Stimulated activated memory B cell treated with anti-CD40 and anti-IgM and Interleukin-4, amounts not matched to agents 10 μg/mL and 1 μg/mL and 100 μg/mL, for 72 hours (primary cell): ENCODE data around the gene DCTD.

ENCODE experiments used
- ATAC-seq: fragments of 150-1000 bp; cut with Tn5 transposase; 2 replicates; pipeline ENCODE4 v1.10.0; 2021
- H3K27ac Mint-ChIP-seq: one replicate; pipeline ENCODE4 v1.8.0; 2022; ENCODE audit warnings: mild to moderate bottlenecking, mixed read lengths
- H3K27me3 Mint-ChIP-seq: one replicate; pipeline ENCODE4 v1.8.0; 2022; ENCODE audit warnings: mixed read lengths
- H3K36me3 Mint-ChIP-seq: one replicate; pipeline ENCODE4 v1.8.0; 2022; ENCODE audit warnings: mixed read lengths
- H3K4me1 Mint-ChIP-seq: one replicate; pipeline ENCODE4 v1.8.0; 2022; ENCODE audit warnings: mixed read lengths
- H3K4me3 Mint-ChIP-seq: one replicate; pipeline ENCODE4 v1.8.0; 2022; ENCODE audit warnings: mild to moderate bottlenecking, moderate library complexity, mixed read lengths
- H3K9me3 Mint-ChIP-seq: one replicate; pipeline ENCODE4 v1.8.0; 2022; ENCODE audit warnings: mixed read lengths

Gene DCTD

DNA sequence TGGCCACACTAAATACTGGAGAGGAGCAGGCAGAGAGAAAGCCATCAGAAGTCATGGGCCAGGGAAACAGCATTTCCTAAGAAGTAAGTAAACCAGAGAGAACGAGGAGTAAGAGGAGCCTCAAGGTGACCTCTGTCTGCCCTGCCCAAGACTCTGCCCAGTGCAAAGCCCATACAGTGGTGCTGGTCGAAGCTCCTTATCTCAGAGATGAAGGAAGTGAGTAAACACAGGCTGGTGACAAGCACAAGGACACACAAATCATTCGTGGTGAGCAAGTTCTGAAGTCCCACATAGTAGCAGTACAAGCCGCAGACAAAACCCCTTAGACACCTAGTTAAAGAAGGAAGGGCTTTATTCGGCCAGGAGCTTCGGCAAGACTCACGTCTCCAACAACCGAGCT lies 62.7 kb downstream of the DCTD start:
- Mint-ChIP-seq H3K27ac (no peak overlapping the region), H3K9me3 (peaks cover 14% of the 10 kb centered on the region), H3K4me1 (no peaks in the 10 kb centered on the region), H3K36me3 (peaks cover 24% of the 10 kb centered on the region), H3K27me3 (no peaks in the 10 kb centered on the region), H3K4me3 (no peak overlapping the region)
- no peak for ATAC-seq

DNA sequence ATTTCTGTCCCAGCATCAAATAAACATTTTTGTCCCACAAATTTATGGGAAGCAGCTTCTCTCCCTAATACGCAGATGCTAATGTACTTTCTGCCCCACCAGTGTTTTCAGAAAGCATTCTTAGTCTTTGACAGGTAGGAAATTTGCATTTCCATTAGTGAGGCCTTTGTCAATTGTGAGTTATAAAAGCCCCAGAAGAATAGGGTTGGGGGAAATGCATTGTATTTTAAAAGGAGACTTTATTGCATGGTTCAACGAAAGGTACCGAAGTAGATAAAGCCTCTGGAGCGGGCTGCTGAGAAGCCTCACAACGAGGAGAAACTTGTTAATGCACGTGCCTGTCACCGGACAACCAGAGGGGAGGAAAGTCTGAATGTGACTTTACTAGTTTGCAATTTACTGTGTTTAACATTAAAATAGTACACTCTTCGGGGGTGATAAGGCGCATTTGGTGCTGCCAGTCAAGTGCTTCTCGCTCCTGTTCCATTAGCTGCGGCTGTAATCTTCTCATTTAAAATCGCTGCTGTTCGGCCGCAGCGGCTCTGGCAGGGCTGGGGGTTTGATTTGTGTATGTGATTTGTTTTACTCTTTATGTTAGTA lies 63.4 kb downstream of the DCTD start:
- ATAC-seq: no peak
- Mint-ChIP-seq H3K36me3 (peaks cover 23% of the 10 kb centered on the region), H3K27ac (no peak overlapping the region), H3K9me3 (peaks cover 14% of the 10 kb centered on the region), H3K4me1 (no peaks in the 10 kb centered on the region), H3K4me3 (no peak overlapping the region), H3K27me3 (no peaks in the 10 kb centered on the region)

DNA sequence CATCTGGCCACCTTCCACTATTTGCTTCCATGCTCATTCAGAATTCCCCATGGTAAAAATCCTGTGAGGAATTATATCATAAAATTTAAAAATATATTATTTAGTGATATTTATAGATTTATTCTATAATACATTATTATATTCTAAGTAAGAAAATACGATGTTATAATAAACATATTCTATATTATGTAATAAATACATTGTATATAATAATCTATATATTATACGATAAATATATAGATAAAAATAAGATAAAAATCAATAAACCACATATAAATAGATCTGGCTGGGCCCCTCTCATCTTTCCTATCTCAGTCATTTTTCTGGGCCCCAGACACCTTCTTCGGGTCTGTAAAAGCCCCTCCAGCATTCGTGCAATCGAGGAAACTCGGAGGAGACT lies 68.5 kb downstream of the DCTD start:
- ATAC-seq: no peak
- Mint-ChIP-seq H3K27ac (no peak overlapping the region), H3K27me3 (peaks cover 33% of the 10 kb centered on the region), H3K9me3 (peaks cover 9% of the 10 kb centered on the region), H3K4me1 (no peaks in the 10 kb centered on the region), H3K4me3 (no peak overlapping the region), H3K36me3 (no peaks in the 10 kb centered on the region)

DNA sequence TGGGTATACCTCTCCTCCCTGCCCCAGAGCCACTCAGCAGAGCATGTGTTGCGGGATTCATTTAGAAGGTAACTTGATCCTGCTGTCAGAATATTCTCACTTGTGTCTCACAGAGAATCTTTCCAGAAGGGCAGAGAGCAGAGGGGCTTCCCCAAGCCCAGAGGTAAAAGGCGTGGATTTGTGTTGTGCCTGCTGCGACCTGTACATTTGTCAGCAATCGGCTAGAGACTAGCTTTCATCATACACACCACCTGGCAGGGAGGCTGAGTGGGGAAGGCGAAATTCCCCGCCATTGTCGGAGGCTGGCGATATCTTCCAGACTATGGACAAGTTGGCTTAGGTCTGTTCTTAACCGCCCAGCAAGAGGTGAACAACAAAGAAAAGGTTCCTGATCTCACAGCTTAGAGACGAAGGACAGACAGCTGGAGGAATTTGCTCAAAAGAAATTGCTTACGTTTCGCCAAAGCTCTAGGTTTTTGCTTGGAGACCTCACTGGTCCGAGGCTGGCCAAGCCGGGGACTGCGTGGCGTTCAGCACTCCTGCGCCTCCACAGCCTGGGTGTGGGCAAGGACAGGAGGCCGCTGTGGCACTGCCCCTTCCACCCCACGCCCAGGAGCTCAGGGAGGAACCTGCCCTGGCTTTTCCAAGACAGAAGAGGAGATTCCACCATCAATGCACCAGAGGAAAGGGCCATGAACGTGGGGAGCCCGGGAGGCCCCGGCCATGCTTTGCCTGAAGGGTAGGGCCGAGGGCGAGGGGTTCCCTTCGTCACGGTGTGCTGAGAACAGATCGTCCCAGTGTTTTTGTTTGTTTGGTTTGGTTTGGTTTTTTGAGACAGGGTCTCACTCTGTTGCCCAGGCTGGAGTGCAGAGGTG lies 69.4 kb downstream of the DCTD start:
- no peak for ATAC-seq
- H3K4me1 Mint-ChIP-seq: no peaks in the 10 kb centered on the region
- no peak overlapping the region for H3K27ac Mint-ChIP-seq
- peaks cover 39% of the 10 kb centered on the region for H3K27me3 Mint-ChIP-seq
- H3K4me3 Mint-ChIP-seq: no peak overlapping the region
- no peaks in the 10 kb centered on the region for H3K36me3 Mint-ChIP-seq
- H3K9me3 Mint-ChIP-seq: peaks cover 4% of the 10 kb centered on the region

DNA sequence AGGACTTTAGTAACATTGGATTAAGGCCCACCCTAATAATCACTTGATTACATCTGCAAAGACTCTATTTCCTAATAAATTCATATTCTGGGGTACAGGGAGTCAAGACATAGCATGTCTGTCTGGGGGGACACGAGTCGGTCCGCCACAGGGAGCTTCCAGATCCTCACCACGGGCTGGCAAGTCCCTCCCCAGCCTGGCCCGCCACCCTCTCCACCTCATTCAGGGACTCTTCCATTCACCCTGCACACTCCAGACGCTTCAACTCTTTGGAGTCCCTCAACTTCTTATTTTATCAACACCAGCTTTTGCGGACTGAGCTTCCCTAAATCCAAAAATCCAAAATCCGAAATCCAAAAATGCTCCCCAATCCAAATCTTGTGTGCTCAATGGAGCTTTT lies 71.2 kb downstream of the DCTD start:
- Mint-ChIP-seq H3K27ac (no peak overlapping the region), H3K4me3 (no peak overlapping the region)

DNA sequence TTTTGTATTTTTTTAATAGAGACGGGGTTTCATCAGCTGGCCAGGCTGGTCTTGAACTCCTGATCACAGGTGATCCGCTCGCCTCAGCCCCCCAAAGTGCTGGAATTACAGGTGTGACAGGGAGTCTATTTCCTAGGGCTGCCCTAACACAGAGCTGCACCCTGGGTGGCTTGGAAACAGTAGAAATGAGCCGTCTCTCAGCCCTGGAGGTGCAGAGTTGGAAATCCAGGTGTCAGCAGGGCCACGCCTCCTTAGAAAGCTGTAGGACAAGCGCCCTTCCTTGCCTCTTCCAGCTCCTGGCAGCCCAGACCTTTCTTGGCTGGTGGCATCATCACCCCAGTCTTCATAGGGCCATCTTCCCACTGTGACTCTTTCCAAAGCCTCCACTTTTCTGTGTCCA lies 71.6 kb downstream of the DCTD start:
- no peaks in the 10 kb centered on the region for H3K4me1 Mint-ChIP-seq
- ATAC-seq: no peak
- H3K27me3 Mint-ChIP-seq: peaks cover 49% of the 10 kb centered on the region
- H3K27ac Mint-ChIP-seq: no peak overlapping the region
- H3K9me3 Mint-ChIP-seq: no peaks in the 10 kb centered on the region
- H3K36me3 Mint-ChIP-seq: no peaks in the 10 kb centered on the region
- no peak overlapping the region for H3K4me3 Mint-ChIP-seq

More for the DNA sequence above, 71.2 kb downstream of the DCTD start:
- Mint-ChIP-seq H3K4me1 (no peaks in the 10 kb centered on the region), H3K36me3 (no peaks in the 10 kb centered on the region), H3K9me3 (no peaks in the 10 kb centered on the region), H3K27me3 (peaks cover 45% of the 10 kb centered on the region)
- no peak for ATAC-seq

DNA sequence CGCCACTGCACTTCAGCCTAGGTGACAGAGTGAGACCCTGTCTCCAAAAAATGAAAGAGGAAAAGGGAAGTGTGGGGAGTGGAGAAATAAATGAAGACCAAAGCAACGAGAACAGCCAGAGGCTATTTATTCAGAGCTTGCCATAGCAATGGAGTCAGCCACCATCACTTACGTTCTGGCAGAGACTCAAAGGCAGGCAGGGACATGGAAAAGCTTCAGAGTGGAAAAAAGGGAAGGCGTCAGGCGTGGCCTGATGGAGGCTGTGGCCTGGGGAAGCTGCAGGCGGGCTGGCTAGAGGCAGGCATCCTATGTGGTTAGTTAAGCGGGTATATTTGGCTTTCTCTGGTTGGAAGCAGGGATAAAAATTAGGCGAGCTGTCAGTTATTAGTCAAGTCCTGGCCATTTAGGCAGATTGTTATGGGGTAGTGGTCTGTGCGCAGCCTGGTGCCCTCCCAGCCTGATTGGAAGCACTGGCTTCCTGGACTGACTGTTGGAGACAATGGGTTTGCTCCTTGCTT lies 73.3 kb downstream of the DCTD start:
- no peak for ATAC-seq
- Mint-ChIP-seq H3K27me3 (peaks cover 59% of the 10 kb centered on the region), H3K4me3 (no peak overlapping the region), H3K9me3 (no peaks in the 10 kb centered on the region), H3K36me3 (no peaks in the 10 kb centered on the region), H3K4me1 (no peaks in the 10 kb centered on the region), H3K27ac (no peak overlapping the region)

DNA sequence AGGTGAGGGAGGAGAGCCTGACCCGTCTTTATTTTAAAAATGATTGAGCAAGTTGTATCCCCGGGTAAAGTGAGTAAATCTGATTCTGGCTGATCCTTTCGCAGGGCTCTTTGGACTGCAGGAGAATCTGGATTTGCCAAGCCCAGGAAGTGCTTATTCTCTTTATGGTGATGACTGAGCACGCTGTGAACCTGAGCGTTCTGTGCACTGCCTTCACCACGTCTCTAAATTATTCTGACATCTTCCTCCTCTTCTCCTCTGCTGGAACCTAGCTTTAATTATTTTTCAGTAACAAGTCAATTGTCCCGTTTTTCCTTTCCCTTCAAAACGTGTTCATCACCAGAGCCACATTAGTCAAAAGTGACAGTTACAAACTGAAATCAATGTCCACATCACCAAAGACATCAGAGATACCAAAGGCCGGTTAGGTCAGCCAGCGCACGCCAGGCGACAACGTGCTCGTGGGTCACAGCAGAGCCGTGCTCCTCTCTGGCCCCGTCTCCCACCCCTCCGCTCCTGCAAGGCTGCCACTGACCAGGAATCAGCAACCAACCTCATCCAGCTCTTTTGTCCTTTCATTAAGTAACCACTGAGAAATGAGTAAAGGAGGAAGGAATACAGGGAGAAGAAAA lies 74.3 kb downstream of the DCTD start:
- Mint-ChIP-seq H3K4me1 (no peaks in the 10 kb centered on the region), H3K27me3 (peaks cover 69% of the 10 kb centered on the region), H3K27ac (no peak overlapping the region), H3K9me3 (no peaks in the 10 kb centered on the region), H3K36me3 (no peaks in the 10 kb centered on the region), H3K4me3 (no peak overlapping the region)
- ATAC-seq: no peak

DNA sequence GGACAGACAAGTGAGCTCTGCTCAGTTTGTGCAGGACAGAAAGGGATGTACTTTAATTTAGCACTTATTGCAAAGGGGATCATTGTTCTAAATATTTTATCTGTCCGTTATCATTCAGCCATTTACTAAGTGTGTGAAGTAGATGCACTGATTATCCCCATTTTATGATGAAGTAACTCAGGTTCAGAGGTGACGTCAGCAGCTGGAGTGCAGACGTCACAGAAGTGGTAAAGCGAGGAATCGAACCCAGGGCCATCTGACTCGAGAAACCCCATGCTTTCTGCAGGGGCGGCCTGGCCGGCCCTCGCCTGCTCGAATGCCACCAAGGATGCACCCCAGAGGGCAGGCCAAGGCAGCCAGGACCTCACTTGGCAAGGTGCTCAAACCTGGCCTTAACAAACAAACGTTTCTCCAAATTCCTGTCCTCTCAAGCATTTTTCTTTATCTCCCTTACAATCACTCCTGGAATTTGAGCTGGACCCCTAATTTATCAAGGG lies 75.0 kb downstream of the DCTD start:
- H3K4me1 Mint-ChIP-seq: no peaks in the 10 kb centered on the region
- no peak overlapping the region for H3K27ac Mint-ChIP-seq
- H3K27me3 Mint-ChIP-seq: peaks cover 76% of the 10 kb centered on the region
- no peaks in the 10 kb centered on the region for H3K36me3 Mint-ChIP-seq
- ATAC-seq: no peak
- H3K9me3 Mint-ChIP-seq: no peaks in the 10 kb centered on the region
- H3K4me3 Mint-ChIP-seq: no peak overlapping the region

DNA sequence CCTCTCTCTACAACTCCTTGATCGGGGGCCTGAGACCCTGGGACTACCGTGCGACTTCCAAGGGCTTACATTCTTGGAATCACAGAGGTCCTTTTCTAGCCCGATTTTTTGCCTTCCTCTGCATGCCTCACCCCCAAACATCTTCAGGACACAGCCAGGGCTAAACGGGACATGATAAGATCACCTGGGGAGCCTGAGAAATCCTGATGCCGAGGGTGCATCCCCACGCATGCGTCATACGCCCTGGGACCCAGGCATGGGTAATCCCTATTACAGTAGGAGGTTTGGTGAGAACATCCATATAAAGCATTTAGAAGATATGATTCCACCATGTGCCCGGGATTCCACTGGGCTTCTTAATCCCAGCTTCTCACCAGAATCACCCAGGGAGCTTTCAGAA lies 77.1 kb downstream of the DCTD start:
- no peaks in the 10 kb centered on the region for H3K4me1 Mint-ChIP-seq
- H3K9me3 Mint-ChIP-seq: no peaks in the 10 kb centered on the region
- H3K27ac Mint-ChIP-seq: no peak overlapping the region
- H3K27me3 Mint-ChIP-seq: peaks cover 78% of the 10 kb centered on the region
- no peak overlapping the region for H3K4me3 Mint-ChIP-seq
- ATAC-seq: no peak
- H3K36me3 Mint-ChIP-seq: no peaks in the 10 kb centered on the region
